SK-N-SH (cell line): Measurements from ENCODE around the gene SETD5.

Experiments used
- CHD2 ChIP-seq: fragments of 150-350 bp; IDR thresholded peaks from 2 replicates; pipeline ENCODE4 v1.6.1; 2018; ENCODE audit warnings: low read length; ENCODE audit not compliant: partially characterized antibody
- EP300 ChIP-seq, 2 experiments: IDR thresholded peaks; 2 replicates each; pipeline versions ENCODE4 v1.4.0 to v1.6.1; 2012; ENCODE audit warnings: borderline replicate concordance in 1 of 2, low read depth in 1 of 2, low read length in 1 of 2
- POLR2AphosphoS5 ChIP-seq: IDR thresholded peaks from 2 replicates; pipeline ENCODE4 v1.6.1; 2012; ENCODE audit warnings: low read depth, low read length
- RAD21 ChIP-seq: IDR thresholded peaks from 2 replicates; pipeline ENCODE4 v1.6.1; 2012; ENCODE audit warnings: mild to moderate bottlenecking, low read length
- RFX5 ChIP-seq: IDR thresholded peaks from 2 replicates; pipeline ENCODE4 v1.6.1; 2012; ENCODE audit warnings: mild to moderate bottlenecking, improper control_type of control experiment, low read length
- SIN3A ChIP-seq: IDR thresholded peaks from 2 replicates; pipeline ENCODE4 v1.6.1; 2012; ENCODE audit warnings: low read depth, mild to moderate bottlenecking, low read length, moderate library complexity, borderline replicate concordance
- TAF1 ChIP-seq: IDR thresholded peaks from 2 replicates; pipeline ENCODE4 v1.6.1; 2012; ENCODE audit warnings: low read depth, mild to moderate bottlenecking, low read length, moderate library complexity, borderline replicate concordance
- TF ChIP-seq, protein P1 (sequence below): fragments of 200-600 bp; sonication (generic); IDR thresholded peaks from 2 replicates; pipeline ENCODE4 v1.6.1; 2017; ENCODE audit warnings: antibody characterized with exemption, mild to moderate bottlenecking, moderate library complexity
- TF ChIP-seq, protein P2 (sequence below): fragments of 150-350 bp; IDR thresholded peaks from 2 replicates; pipeline ENCODE4 v1.6.1; 2016; ENCODE audit warnings: mild to moderate bottlenecking, low read depth, low read length

DNA sequence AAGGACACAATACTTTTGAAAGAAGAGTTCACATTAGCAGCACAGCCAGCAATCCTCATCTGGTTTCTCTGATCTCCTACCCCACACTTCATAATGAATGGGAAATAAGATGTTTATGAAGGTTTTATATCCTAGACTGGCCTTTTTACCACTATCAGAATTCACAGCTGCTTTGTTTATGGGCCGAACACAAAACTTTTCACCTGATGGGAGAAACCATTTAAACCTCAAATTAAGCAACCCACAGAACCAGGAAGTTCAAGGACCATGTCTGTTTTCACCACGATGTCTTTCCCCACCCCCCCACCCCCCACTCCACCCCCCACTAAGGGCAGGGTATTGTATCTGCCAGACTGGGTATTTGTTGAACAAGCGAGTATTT is 11.3 kb upstream of the SETD5 start:
- TF ChIP-seq TAF1 (no peak), CHD2 (no peak), EP300 (IDR thresholded peaks at IDR 0.05; ENCODE audit: borderline replicate concordance in 1 of 2, low read depth in 1 of 2, low read length in 1 of 2) (no peak), RFX5 (no peak), RAD21 (no peak), POLR2AphosphoS5 (no peak), SIN3A (no peak)
- TF ChIP-seq, protein P1, sequence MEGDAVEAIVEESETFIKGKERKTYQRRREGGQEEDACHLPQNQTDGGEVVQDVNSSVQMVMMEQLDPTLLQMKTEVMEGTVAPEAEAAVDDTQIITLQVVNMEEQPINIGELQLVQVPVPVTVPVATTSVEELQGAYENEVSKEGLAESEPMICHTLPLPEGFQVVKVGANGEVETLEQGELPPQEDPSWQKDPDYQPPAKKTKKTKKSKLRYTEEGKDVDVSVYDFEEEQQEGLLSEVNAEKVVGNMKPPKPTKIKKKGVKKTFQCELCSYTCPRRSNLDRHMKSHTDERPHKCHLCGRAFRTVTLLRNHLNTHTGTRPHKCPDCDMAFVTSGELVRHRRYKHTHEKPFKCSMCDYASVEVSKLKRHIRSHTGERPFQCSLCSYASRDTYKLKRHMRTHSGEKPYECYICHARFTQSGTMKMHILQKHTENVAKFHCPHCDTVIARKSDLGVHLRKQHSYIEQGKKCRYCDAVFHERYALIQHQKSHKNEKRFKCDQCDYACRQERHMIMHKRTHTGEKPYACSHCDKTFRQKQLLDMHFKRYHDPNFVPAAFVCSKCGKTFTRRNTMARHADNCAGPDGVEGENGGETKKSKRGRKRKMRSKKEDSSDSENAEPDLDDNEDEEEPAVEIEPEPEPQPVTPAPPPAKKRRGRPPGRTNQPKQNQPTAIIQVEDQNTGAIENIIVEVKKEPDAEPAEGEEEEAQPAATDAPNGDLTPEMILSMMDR = no peak
- TF ChIP-seq, protein P2, sequence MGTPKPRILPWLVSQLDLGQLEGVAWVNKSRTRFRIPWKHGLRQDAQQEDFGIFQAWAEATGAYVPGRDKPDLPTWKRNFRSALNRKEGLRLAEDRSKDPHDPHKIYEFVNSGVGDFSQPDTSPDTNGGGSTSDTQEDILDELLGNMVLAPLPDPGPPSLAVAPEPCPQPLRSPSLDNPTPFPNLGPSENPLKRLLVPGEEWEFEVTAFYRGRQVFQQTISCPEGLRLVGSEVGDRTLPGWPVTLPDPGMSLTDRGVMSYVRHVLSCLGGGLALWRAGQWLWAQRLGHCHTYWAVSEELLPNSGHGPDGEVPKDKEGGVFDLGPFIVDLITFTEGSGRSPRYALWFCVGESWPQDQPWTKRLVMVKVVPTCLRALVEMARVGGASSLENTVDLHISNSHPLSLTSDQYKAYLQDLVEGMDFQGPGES = no peak
